Progenitor cell of endocrine pancreas (in vitro differentiated cells): Measurements from ENCODE around the gene TMEM272. TPM values are rescaled to one million over a fixed set of nuclear protein-coding genes. Genes with fewer than 3 reads are reported as not detected.

Source experiments
- DNase-seq: peaks from one replicate; pipeline ENCODE4 v3.0.0; 2021; ENCODE audit warnings: low spot score; ENCODE audit not compliant: unreplicated experiment
- H3K27ac Mint-ChIP-seq: 2 replicates; pipeline ENCODE4 v1.8.0; 2021; ENCODE audit warnings: mild to moderate bottlenecking, moderate library complexity, mixed read lengths
- H3K27me3 Mint-ChIP-seq: 2 replicates; pipeline ENCODE4 v1.8.0; 2021; ENCODE audit warnings: mixed read lengths
- H3K36me3 Mint-ChIP-seq: 2 replicates; pipeline ENCODE4 v1.8.0; 2022; ENCODE audit warnings: mixed read lengths; ENCODE audit not compliant: insufficient read depth
- H3K4me1 Mint-ChIP-seq: 2 replicates; pipeline ENCODE4 v1.8.0; 2021; ENCODE audit warnings: low read depth, mixed read lengths
- H3K4me3 Mint-ChIP-seq: 2 replicates; pipeline ENCODE4 v1.8.0; 2021; ENCODE audit warnings: low read depth, mild to moderate bottlenecking, moderate library complexity, mixed read lengths
- H3K9me3 Mint-ChIP-seq: 2 replicates; pipeline ENCODE4 v1.8.0; 2021; ENCODE audit warnings: low read depth, mixed read lengths
- CTCF ChIP-seq: fragments of 200-600 bp; sonication (generic); IDR thresholded peaks from one replicate; pipeline ENCODE4 v1.5.0; 2021; ENCODE audit warnings: antibody characterized with exemption, mild to moderate bottlenecking; ENCODE audit not compliant: unreplicated experiment
- total RNA-seq: library from RNA; stranded (reverse); gene quantifications from 2 replicates; pipeline ENCODE4 v1.2.1, GENCODE V29; 2021

The TMEM272 gene
- total RNA-seq, 1 donor from 2014 or later: 1.5 TPM

DNA sequence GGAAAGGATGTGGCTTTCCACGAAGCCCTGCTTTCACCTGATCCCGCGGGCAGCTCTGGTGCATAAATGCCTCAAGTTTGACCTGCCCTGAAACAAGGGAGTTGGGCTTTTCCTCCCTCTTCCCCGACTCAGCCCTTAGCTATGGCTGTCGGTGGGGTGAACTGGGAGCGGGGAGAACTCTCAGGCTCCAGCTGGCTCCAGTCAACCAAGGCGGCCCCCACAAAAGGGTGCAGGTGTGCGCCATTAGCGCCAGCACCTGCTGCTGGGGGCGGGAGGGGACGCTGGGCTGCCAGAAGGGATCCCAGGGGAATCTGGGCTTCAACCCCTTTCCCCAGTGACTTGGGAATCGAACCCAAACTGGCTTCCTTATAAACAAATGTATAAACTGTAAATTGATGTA is 33.9 kb downstream of the TMEM272 start:
- no peak for DNase-seq
- H3K4me3 Mint-ChIP-seq: no peak overlapping the region

DNA sequence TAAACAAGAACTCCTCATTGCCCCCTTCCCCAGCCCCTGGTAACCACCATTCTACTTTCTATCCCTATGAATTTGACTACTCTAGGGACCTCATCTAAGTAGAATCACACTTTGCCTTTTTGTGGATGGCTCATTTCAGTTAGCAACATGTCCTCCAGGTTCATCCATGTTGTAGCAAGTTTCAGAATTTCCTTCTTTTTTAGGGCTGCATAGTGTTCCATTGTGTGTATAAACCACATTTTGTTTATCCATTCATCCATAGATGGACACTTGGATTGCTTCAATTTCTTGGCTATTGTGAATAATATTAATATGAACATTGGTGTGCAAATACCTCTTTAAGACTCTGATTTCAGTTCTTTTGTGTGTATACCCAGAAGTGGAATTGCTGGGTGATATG is 36.2 kb downstream of the TMEM272 start:
- Mint-ChIP-seq H3K27me3 (no peaks in the 10 kb centered on the region), H3K27ac (no peak overlapping the region), H3K4me1 (peaks cover 7% of the 10 kb centered on the region), H3K4me3 (no peak overlapping the region), H3K9me3 (no peaks in the 10 kb centered on the region), H3K36me3 (peaks cover 3% of the 10 kb centered on the region)
- no peak for TF ChIP-seq CTCF
- DNase-seq: no peak

More for the DNA sequence above, 33.9 kb downstream of the TMEM272 start:
- Mint-ChIP-seq H3K4me1 (peaks cover 4% of the 10 kb centered on the region), H3K36me3 (peaks cover 3% of the 10 kb centered on the region), H3K27me3 (no peaks in the 10 kb centered on the region), H3K9me3 (no peaks in the 10 kb centered on the region), H3K27ac (no peak overlapping the region)
- no peak for TF ChIP-seq CTCF

DNA sequence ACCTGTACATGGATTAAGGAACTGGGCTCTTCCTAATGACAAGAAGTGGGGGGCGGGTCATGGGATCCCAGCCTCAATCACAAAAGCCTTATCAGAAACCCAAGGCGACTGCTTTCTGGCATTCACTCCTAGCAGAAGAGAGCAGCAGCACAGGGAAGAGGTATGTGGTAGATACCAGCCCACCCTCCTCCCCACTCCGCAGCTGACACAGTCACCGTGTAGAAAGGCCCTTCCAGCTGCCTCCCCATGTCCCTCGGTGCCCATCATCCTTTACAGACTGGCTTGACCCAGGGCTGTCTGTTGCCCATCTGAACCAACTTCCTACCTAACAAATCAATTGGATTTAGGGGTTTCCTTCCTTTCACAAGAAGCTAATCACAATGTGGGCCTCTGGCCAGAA is 37.9 kb downstream of the TMEM272 start:
- Mint-ChIP-seq H3K27ac (no peak overlapping the region), H3K4me3 (no peak overlapping the region), H3K27me3 (no peaks in the 10 kb centered on the region), H3K4me1 (peaks cover 12% of the 10 kb centered on the region), H3K9me3 (no peaks in the 10 kb centered on the region), H3K36me3 (peaks cover 3% of the 10 kb centered on the region)
- no peak for DNase-seq
- TF ChIP-seq CTCF: no peak

DNA sequence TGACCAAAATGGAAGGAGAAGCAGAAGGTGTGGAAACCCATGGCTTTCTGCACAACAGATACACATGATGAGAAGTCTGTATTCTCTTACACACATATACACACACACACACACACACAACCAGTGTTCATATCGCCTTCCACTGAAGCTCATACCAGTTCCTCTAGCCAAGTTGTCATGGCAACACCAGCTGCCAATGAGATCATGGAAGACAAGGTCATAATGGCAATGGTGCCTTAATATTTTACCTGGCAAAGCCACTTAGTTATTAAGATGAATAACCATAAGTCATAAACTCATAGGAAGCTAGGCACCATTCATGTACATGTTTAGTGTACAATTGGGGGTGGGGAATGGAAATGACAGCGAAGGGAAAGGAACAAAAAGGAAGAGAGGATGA is 38.4 kb downstream of the TMEM272 start:
- Mint-ChIP-seq H3K4me1 (peaks cover 12% of the 10 kb centered on the region), H3K4me3 (no peak overlapping the region), H3K36me3 (peaks cover 3% of the 10 kb centered on the region), H3K27ac (no peak overlapping the region), H3K27me3 (no peaks in the 10 kb centered on the region), H3K9me3 (no peaks in the 10 kb centered on the region)
- no peak for DNase-seq
- no peak for TF ChIP-seq CTCF

GRCh38 chr13:51805925-51806324 is 39.1 kb downstream of the TMEM272 start:
- Mint-ChIP-seq H3K4me1 (peaks cover 12% of the 10 kb centered on the region), H3K9me3 (no peaks in the 10 kb centered on the region), H3K4me3 (no peak overlapping the region), H3K27ac (no peak overlapping the region), H3K36me3 (peaks cover 3% of the 10 kb centered on the region), H3K27me3 (no peaks in the 10 kb centered on the region)
- DNase-seq: no peak
- TF ChIP-seq CTCF: no peak
